ENCODE data around the gene BEND5. TPM values are rescaled to one million over a fixed set of nuclear protein-coding genes. Genes with fewer than 3 reads are reported as not detected.

The BEND5 gene
- polyA plus RNA-seq, 1 donor: 27.4 TPM

GRCh38 chr1:48681476-48682305 lies 95.0 kb downstream of the BEND5 start:
- no peak for DNase-seq

- no peak for DNase-seq
Observed at GRCh38 chr1:48680411-48681035, 96.2 kb downstream of the BEND5 start.

- no peak for DNase-seq
Observed at GRCh38 chr1:48679859-48680258, 96.8 kb downstream of the BEND5 start.

GRCh38 chr1:48678710-48679505 lies 97.8 kb downstream of the BEND5 start:
- no peak for DNase-seq

Data from left kidney (tissue), 2 donors.